Fibroblast of lung (primary cell): ENCODE measurements around the gene BCAS3. TPM values are rescaled to one million over a fixed set of nuclear protein-coding genes. Genes with fewer than 3 reads are reported as not detected.

Experiments used
- DNase-seq, 2 donors: peaks; one replicate each; pipeline versions ENCODE4 v3.0.0 to v3.0.0-alpha.2; 2010; ENCODE audit warnings: low read depth in 2 of 2
- H2AFZ ChIP-seq: 2 replicates; pipeline ENCODE4 v1.5.1; 2012; ENCODE audit warnings: low read length, control low read depth, inconsistent platforms
- H3K27ac ChIP-seq: 2 replicates; pipeline ENCODE4 v1.5.1; 2011; ENCODE audit warnings: low read length, control low read depth; ENCODE audit not compliant: insufficient read depth
- H3K27me3 ChIP-seq: 2 replicates; pipeline ENCODE4 v1.5.1; 2011; ENCODE audit warnings: mild to moderate bottlenecking, low read length; ENCODE audit not compliant: control insufficient read depth, insufficient read depth
- H3K36me3 ChIP-seq: 2 replicates; pipeline ENCODE4 v1.5.1; 2011; ENCODE audit warnings: low read length; ENCODE audit not compliant: control insufficient read depth, insufficient read depth
- H3K4me1 ChIP-seq: 2 replicates; pipeline ENCODE4 v1.5.1; 2011; ENCODE audit warnings: low read length; ENCODE audit not compliant: control insufficient read depth, insufficient read depth; ENCODE audit errors: extremely low read depth
- H3K4me2 ChIP-seq: 2 replicates; pipeline ENCODE4 v1.5.1; 2011; ENCODE audit warnings: low read length, control low read depth; ENCODE audit not compliant: insufficient read depth; ENCODE audit errors: extremely low read depth
- H3K4me3 ChIP-seq, 4 experiments: fragments of 200-600 bp in 1 of 4; sonication (generic) in 1 of 4; replicated peaks in 1 of 4; 2 replicates each; pipeline ENCODE4 v1.5.1; 2011 to 2016; ENCODE audit warnings: low read length in 4 of 4, low read depth in 3 of 4, mild to moderate bottlenecking in 3 of 4, control low read depth in 2 of 4, inconsistent platforms in 1 of 4, mixed read lengths in 1 of 4; ENCODE audit not compliant: insufficient read depth in 1 of 4; ENCODE audit errors: control extremely low read depth in 1 of 4
- H3K79me2 ChIP-seq: 2 replicates; pipeline ENCODE4 v1.5.1; 2012; ENCODE audit warnings: mild to moderate bottlenecking, low read length, inconsistent platforms; ENCODE audit not compliant: control insufficient read depth, insufficient read depth
- H3K9ac ChIP-seq: 2 replicates; pipeline ENCODE4 v1.5.1; 2011; ENCODE audit warnings: mild to moderate bottlenecking, low read length, control low read depth; ENCODE audit not compliant: insufficient read depth
- H3K9me3 ChIP-seq: 2 replicates; pipeline ENCODE4 v1.5.1; 2012; ENCODE audit warnings: low read depth, low read length; ENCODE audit not compliant: control insufficient read depth, insufficient read depth
- H4K20me1 ChIP-seq: 2 replicates; pipeline ENCODE4 v1.5.1; 2011; ENCODE audit warnings: low read length; ENCODE audit not compliant: control insufficient read depth, insufficient read depth; ENCODE audit errors: extremely low read depth
- CTCF ChIP-seq, 2 donors: IDR thresholded peaks in 1 of 2; conservative IDR thresholded peaks in 1 of 2; 1 replicate in 1 of 2; 2 replicates in 1 of 2; pipeline ENCODE4 v1.5.1; 2011 to 2012; ENCODE audit warnings: low read length in 2 of 2, control low read depth in 1 of 2, inconsistent platforms in 1 of 2, low read depth in 1 of 2, mild to moderate bottlenecking in 1 of 2
- EZH2 ChIP-seq: IDR thresholded peaks from 2 replicates; pipeline ENCODE4 v1.5.1; 2012; ENCODE audit warnings: low read length, control low read depth, mild to moderate bottlenecking; ENCODE audit errors: missing control alignments
- polyA plus RNA-seq, 2 donors: library from polyadenylated mRNA; depleted of rRNA in 1 of 2; stranded (reverse) in 1 of 2; unstranded in 1 of 2; fragments of >200 nt; gene quantifications; 2 replicates each; pipeline ENCODE4 v1.2.1, GENCODE V29; 2011 to 2012; ENCODE audit warnings: missing spikeins in 1 of 2
- total RNA-seq: library from RNA; depleted of rRNA; stranded (reverse); fragments of >200 nt; gene quantifications from 2 replicates; pipeline ENCODE4 v1.2.1, GENCODE V29; 2014

The BCAS3 gene
- total and polyA plus RNA-seq, 2 donors (not counting 1 experiment from before 2014, with no cell fraction given): 9.9 to 43.6 TPM

- peaks cover 7% of the 10 kb centered on the region for H3K4me1 ChIP-seq
- TF ChIP-seq EZH2 (no peak), CTCF (conservative IDR thresholded peaks at IDR 0.05 in 1 of 2, IDR thresholded peaks at IDR 0.05 in 1 of 2; ENCODE audit: low read depth in 1 of 2, low read length in 2 of 2) (no peak)
- H3K9me3 ChIP-seq: no peaks in the 10 kb centered on the region
- H3K36me3 ChIP-seq: no peaks in the 10 kb centered on the region
- no peaks in the 10 kb centered on the region for H3K27me3 ChIP-seq
- no peak overlapping the region for H2AFZ ChIP-seq
- H3K4me2 ChIP-seq: peak overlapping the region; percentile 37
- H3K4me3 ChIP-seq: peak overlapping the region in 1 of 4 experiments; percentile 12
- H3K27ac ChIP-seq: no peak overlapping the region
- no peaks in the 10 kb centered on the region for H3K79me2 ChIP-seq
- peak in 1 of 2 donors; percentile 7 for DNase-seq
- H3K9ac ChIP-seq: no peak overlapping the region
- H4K20me1 ChIP-seq: no peaks in the 10 kb centered on the region
Observed at GRCh38 chr17:61064087-61064951, 386.7 kb downstream of the BCAS3 start.

GRCh38 chr17:61065263-61065773 lies 387.7 kb downstream of the BCAS3 start:
- no peaks in the 10 kb centered on the region for H3K79me2 ChIP-seq
- H3K27ac ChIP-seq: no peak overlapping the region
- H3K36me3 ChIP-seq: no peaks in the 10 kb centered on the region
- no peaks in the 10 kb centered on the region for H3K27me3 ChIP-seq
- peak overlapping the region; percentile 41 for H3K4me2 ChIP-seq
- H2AFZ ChIP-seq: no peak overlapping the region
- no peaks in the 10 kb centered on the region for H4K20me1 ChIP-seq
- H3K4me3 ChIP-seq: no peak overlapping the region
- no peak overlapping the region for H3K9ac ChIP-seq
- TF ChIP-seq CTCF (conservative IDR thresholded peaks at IDR 0.05 in 1 of 2, IDR thresholded peaks at IDR 0.05 in 1 of 2; ENCODE audit: low read depth in 1 of 2, low read length in 2 of 2) (no peak), EZH2 (no peak)
- H3K9me3 ChIP-seq: no peaks in the 10 kb centered on the region
- peak; percentile 62 to 65 for DNase-seq
- peaks cover 7% of the 10 kb centered on the region for H3K4me1 ChIP-seq

GRCh38 chr17:61066062-61066461 lies 388.4 kb downstream of the BCAS3 start:
- peaks cover 7% of the 10 kb centered on the region for H3K4me1 ChIP-seq
- no peaks in the 10 kb centered on the region for H3K79me2 ChIP-seq

More at GRCh38 chr17:61066062-61066461, 388.4 kb downstream of the BCAS3 start:
- Histone ChIP-seq H3K9me3 (no peaks in the 10 kb centered on the region), H4K20me1 (no peaks in the 10 kb centered on the region), H3K4me2 (peak overlapping the region; percentile 7), H3K27me3 (no peaks in the 10 kb centered on the region), H2AFZ (no peak overlapping the region), H3K9ac (no peak overlapping the region), H3K4me3 (no peak overlapping the region), H3K36me3 (no peaks in the 10 kb centered on the region), H3K27ac (no peak overlapping the region)
- TF ChIP-seq CTCF (conservative IDR thresholded peaks at IDR 0.05 in 1 of 2, IDR thresholded peaks at IDR 0.05 in 1 of 2; ENCODE audit: low read depth in 1 of 2, low read length in 2 of 2) (no peak), EZH2 (no peak)
- peak in 1 of 2 donors; percentile 33 for DNase-seq
